Heart left ventricle (tissue), 16 donors: ENCODE results near the gene KRT72. TPM values are rescaled to one million over a fixed set of nuclear protein-coding genes. Genes with fewer than 3 reads are reported as not detected.
"Not testable (repeated sequence)": the region's sequence is repeated elsewhere in the genome, so short reads cannot be mapped to it uniquely, and the experiment has no call there.

Experiments
- ATAC-seq, 4 donors: fragments of 200-7000 bp; cut with Tn5 transposase; one replicate each; pipeline ENCODE4 v1.9.1; 2020 to 2022; ENCODE audit warnings: moderate library complexity in 4 of 4, mild to moderate bottlenecking in 3 of 4, moderate number of reproducible peaks in 1 of 4
- DNase-seq, 5 donors: peaks; one replicate each; pipeline ENCODE4 v3.0.0-alpha.2; 2020
- H3K27ac ChIP-seq, 12 donors: fragments of 200-600 bp; sonication (generic) in 4 of 12; one replicate each; pipeline versions ENCODE4 v1.5.0 to v1.8.0; 2016 to 2022; ENCODE audit warnings: mild to moderate bottlenecking in 2 of 12
- H3K27me3 ChIP-seq, 9 donors: fragments of 200-600 bp; sonication (generic) in 2 of 9; one replicate each; pipeline versions ENCODE4 v1.5.1 to v1.8.0; 2016 to 2022; ENCODE audit warnings: mild to moderate bottlenecking in 3 of 9
- H3K36me3 ChIP-seq, 9 donors: fragments of 200-600 bp; sonication (generic) in 2 of 9; one replicate each; pipeline versions ENCODE4 v1.5.0 to v1.8.0; 2018 to 2022; ENCODE audit warnings: mild to moderate bottlenecking in 2 of 9
- H3K4me1 ChIP-seq, 12 donors: fragments of 200-600 bp; sonication (generic) in 4 of 12; one replicate each; pipeline versions ENCODE4 v1.5.0 to v1.8.0; 2016 to 2022; ENCODE audit warnings: mild to moderate bottlenecking in 3 of 12
- H3K4me3 ChIP-seq, 12 donors: fragments of 200-600 bp; sonication (generic) in 4 of 12; one replicate each; pipeline versions ENCODE4 v1.5.0 to v1.8.0; 2017 to 2022; ENCODE audit warnings: mild to moderate bottlenecking in 9 of 12, moderate library complexity in 4 of 12
- H3K9me3 ChIP-seq, 12 donors: fragments of 200-600 bp; sonication (generic) in 4 of 12; one replicate each; pipeline versions ENCODE4 v1.5.0 to v1.8.0; 2016 to 2022; ENCODE audit warnings: mild to moderate bottlenecking in 1 of 12
- POLR2A ChIP-seq, 2 donors: fragments of 450-650 bp; IDR thresholded peaks; one replicate each; pipeline ENCODE4 v1.6.1; 2017; ENCODE audit warnings: antibody characterized with exemption in 2 of 2, mild to moderate bottlenecking in 2 of 2, moderate library complexity in 2 of 2
- WGBS, 4 donors: extraction: QIAGEN DNeasy Blood & Tissue Kit in 2 of 4; methylation state at CpG; one replicate each; pipeline versions ENCODE4 v1.1.5 to v1.1.7; 2013 to 2018; 5-methylcytosine and 5-hydroxymethylcytosine counted together
- intact Hi-C, 10 donors: fragments of 100-400 bp; cut with DNase I; formaldehyde crosslinking; loops; one replicate each; pipeline versions ENCODE4 v1.11.1 to v1.14.2; 2022
- polyA plus RNA-seq, 2 donors: library from polyadenylated mRNA; stranded (reverse); fragments of 200-250 nt; gene quantifications; one replicate each; pipeline ENCODE4 v1.2.3, GENCODE V29; 2013
- total RNA-seq, 9 donors: library from RNA; depleted of rRNA in 2 of 9; stranded (reverse); fragments of >200 nt in 2 of 9; fragmentation: NEBNext Ultra II Directional in 3 of 9; extraction: Animal tissue kit (Norgen Biotek cat#: 25700) in 3 of 9; gene quantifications; one replicate each; pipeline versions ENCODE4 v1.1.0 to v1.2.4, GENCODE V29; 2016 to 2023
- TF ChIP-seq, protein P1 (sequence below), 12 donors: fragments of 200-600 bp; sonication (generic) in 4 of 12; IDR thresholded peaks; one replicate each; pipeline versions ENCODE4 v1.5.0 to v1.8.0; 2018 to 2022; ENCODE audit warnings: antibody characterized with exemption in 12 of 12, mild to moderate bottlenecking in 5 of 12
- donor health status: ischemic (EF 13 %, LVEDD 7.1; RV severe dilation, severe dysfunction).
- donor health status: healthy with polysubstance abuse.
- donor health status: DM: no; HTN: yes; CAD: no.
- donor health status: DM: no; HTN: no; CAD: no.
- donor health status: ischemic (EF 25% LVEDD 6.9; RV normal size, moderate dysfunction).
- donor health status: ischemic (EF 25% LVEDD 5.7; RV mildly dilated, moderate dysfunction).
- donor health status: healthy.
- donor health status: DM: yes; HTN: yes; CAD: no.
- donor health status: ischemic (EF 35%, LVEDD 5.7; RV mildly dilated, moderate dysfunction).
- donor health status: nonischemic (EF 11% LVEDD 7.7; RV severe dilation, severe dysfunction).
- donor health status: DM: yes; HTN: yes; CAD: no.
- donor health status: PGD.
- donor health status: ischemic (EF 29% LVEDD 5.4; RV normal size, mild dysfunction).
- donor health status: nonischemic (EF 23%, LVEDD 6.1; RV moderate dilation, normal function).

The KRT72 gene
- total and polyA plus RNA-seq, 11 donors = not detected

GRCh38 chr12:52602552-52602951 is 1.3 kb upstream of the KRT72 start:
- peaks cover 12 to 66% (median 38%) of the 10 kb centered on the region in 9 donors for H3K27me3 ChIP-seq

GRCh38 chr12:52601671-52602070 is 408 bp upstream of the KRT72 start:
- Histone ChIP-seq H3K27me3 (peaks cover 12 to 64% (median 38%) of the 10 kb centered on the region in 9 donors), H3K27ac (no peak overlapping the region), H3K4me1 (no peaks in the 10 kb centered on the region), H3K4me3 (no peak overlapping the region), H3K36me3 (no peaks in the 10 kb centered on the region), H3K9me3 (no peaks in the 10 kb centered on the region)
- WGBS, 4 donors = 44 to 60% (median 53%) methylated on average over 4 of the region's 4 CpGs
- TF ChIP-seq, protein P1, sequence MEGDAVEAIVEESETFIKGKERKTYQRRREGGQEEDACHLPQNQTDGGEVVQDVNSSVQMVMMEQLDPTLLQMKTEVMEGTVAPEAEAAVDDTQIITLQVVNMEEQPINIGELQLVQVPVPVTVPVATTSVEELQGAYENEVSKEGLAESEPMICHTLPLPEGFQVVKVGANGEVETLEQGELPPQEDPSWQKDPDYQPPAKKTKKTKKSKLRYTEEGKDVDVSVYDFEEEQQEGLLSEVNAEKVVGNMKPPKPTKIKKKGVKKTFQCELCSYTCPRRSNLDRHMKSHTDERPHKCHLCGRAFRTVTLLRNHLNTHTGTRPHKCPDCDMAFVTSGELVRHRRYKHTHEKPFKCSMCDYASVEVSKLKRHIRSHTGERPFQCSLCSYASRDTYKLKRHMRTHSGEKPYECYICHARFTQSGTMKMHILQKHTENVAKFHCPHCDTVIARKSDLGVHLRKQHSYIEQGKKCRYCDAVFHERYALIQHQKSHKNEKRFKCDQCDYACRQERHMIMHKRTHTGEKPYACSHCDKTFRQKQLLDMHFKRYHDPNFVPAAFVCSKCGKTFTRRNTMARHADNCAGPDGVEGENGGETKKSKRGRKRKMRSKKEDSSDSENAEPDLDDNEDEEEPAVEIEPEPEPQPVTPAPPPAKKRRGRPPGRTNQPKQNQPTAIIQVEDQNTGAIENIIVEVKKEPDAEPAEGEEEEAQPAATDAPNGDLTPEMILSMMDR (IDR thresholded peaks at IDR 0.05) = no peak
- TF ChIP-seq POLR2A (IDR thresholded peaks at IDR 0.05) = no peak
- DNase-seq (no peak), ATAC-seq (no peak)
- intact Hi-C loops = no loop called here

More at GRCh38 chr12:52602552-52602951, 1.3 kb upstream of the KRT72 start:
- intact Hi-C loops = no loop called here
- Histone ChIP-seq H3K27ac (no peak overlapping the region), H3K36me3 (no peaks in the 10 kb centered on the region), H3K4me1 (no peaks in the 10 kb centered on the region), H3K9me3 (no peaks in the 10 kb centered on the region), H3K4me3 (no peak overlapping the region)
- ATAC-seq (no peak), DNase-seq (no peak)
- 86 to 97% (median 87%) methylated on average over 5 of the region's 5 CpGs for WGBS, 4 donors
- TF ChIP-seq POLR2A (IDR thresholded peaks at IDR 0.05) = no peak
- TF ChIP-seq, protein P1 (IDR thresholded peaks at IDR 0.05) = no peak

- Histone ChIP-seq H3K36me3 (no peaks in the 10 kb centered on the region), H3K4me3 (no peak overlapping the region), H3K4me1 (no peaks in the 10 kb centered on the region), H3K27ac (no peak overlapping the region), H3K9me3 (no peaks in the 10 kb centered on the region), H3K27me3 (peaks cover 12 to 69% (median 38%) of the 10 kb centered on the region in 9 donors)
- 81 to 87% (median 86%) methylated on average over 12 of the region's 12 CpGs for WGBS, 4 donors
- no peak for DNase-seq
- TF ChIP-seq POLR2A (IDR thresholded peaks at IDR 0.05) = no peak
- intact Hi-C loops = no loop called here
- ATAC-seq = no peak
Observed at GRCh38 chr12:52600475-52600874, 788 bp downstream of the KRT72 start.

DNA sequence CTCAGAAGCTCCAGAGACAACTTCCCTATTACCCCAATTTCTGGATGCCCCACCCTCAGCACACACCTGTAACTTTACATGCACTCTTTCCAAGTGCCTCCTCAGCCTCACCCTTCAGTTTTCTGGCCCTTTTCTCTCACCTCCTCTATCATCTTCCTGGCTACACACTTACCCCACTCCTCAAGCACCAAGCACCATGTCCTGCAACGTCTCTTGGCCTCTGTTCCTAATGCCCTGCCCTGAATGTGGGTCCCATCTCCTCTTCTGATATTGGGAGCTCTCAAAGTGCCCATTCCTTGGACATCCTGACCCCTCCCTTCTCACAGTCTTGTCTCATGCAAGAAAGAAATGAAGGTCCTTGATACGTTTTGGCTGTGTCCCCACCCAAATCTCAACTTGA is 1.2 kb downstream of the KRT72 start:
- Histone ChIP-seq H3K4me1 (no peaks in the 10 kb centered on the region), H3K36me3 (no peaks in the 10 kb centered on the region), H3K27ac (no peak overlapping the region), H3K4me3 (no peak overlapping the region), H3K9me3 (no peaks in the 10 kb centered on the region), H3K27me3 (peaks cover 11 to 66% (median 38%) of the 10 kb centered on the region in 9 donors)
- DNase-seq (no peak), ATAC-seq (no peak)
- intact Hi-C loops = no loop called here
- 44 to 61% (median 52%) methylated on average over 2 of the region's 2 CpGs for WGBS, 4 donors
- TF ChIP-seq, protein P1 (IDR thresholded peaks at IDR 0.05) = no peak
- no peak for TF ChIP-seq POLR2A (IDR thresholded peaks at IDR 0.05)

DNA sequence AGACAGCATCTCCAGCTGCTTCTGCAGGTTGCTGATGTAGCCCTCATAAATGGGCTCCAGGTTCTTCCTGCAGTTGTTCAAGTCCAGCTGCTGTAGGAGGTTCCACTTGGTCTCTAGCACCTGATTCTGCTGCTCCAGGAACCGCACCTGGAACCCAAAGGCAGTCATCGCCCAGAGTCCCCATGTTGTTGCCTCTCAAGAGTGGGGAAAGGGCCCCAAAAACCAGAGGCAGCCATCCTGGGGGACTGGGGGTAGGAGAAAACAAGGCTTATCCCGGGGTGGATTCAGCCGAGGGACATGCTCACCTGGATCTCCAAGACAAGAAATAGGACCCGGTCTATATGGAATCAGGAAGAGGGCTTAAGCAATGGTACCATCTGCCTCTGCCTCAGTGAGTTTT is 2.3 kb downstream of the KRT72 start:
- TF ChIP-seq POLR2A (IDR thresholded peaks at IDR 0.05) = no peak
- TF ChIP-seq, protein P1 (IDR thresholded peaks at IDR 0.05) = no peak
- no peak overlapping the region for H3K4me3 ChIP-seq
- H3K4me1 ChIP-seq = no peaks in the 10 kb centered on the region
- intact Hi-C loops = no loop called here
- H3K27ac ChIP-seq = no peak overlapping the region
- no peak for DNase-seq
- peaks cover 9 to 65% (median 38%) of the 10 kb centered on the region in 9 donors for H3K27me3 ChIP-seq
- no peaks in the 10 kb centered on the region for H3K9me3 ChIP-seq
- no peak for ATAC-seq
- 85 to 93% (median 87%) methylated on average over 5 of the region's 5 CpGs for WGBS, 4 donors
- no peaks in the 10 kb centered on the region for H3K36me3 ChIP-seq

DNA sequence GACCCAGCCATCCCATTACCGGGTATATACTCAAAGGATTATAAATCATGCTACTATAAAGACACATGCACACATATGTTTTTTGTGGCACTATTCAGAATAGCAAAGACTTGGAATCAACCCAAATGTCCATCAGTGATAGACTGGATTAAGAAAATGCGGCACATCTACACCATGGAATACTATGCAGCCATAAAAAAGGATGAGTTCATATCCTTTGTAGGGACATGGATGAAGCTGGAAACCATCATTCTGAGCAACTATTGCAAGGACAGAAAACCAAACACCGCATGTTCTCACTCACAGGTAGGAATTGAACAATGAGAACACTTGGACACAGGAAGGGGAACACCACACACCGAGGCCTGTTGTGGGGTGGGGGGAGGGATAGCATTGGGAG is 7.0 kb downstream of the KRT72 start:
- DNase-seq, H3K27ac ChIP-seq, H3K36me3 ChIP-seq, H3K4me1 ChIP-seq, ATAC-seq, H3K9me3 ChIP-seq, intact Hi-C loops, H3K4me3 ChIP-seq: not testable (repeated sequence)
- H3K27me3 ChIP-seq = peaks cover 0 to 35% (median 2%) of the 10 kb centered on the region in 9 donors
- 79 to 93% (median 89%) methylated on average over 4 of the region's 4 CpGs for WGBS, 4 donors
